H1 (cell line): ENCODE data around the gene SLC25A24. TPM values are rescaled to one million over a fixed set of nuclear protein-coding genes. Genes with fewer than 3 reads are reported as not detected.
"Not testable (repeated sequence)": the region's sequence is repeated elsewhere in the genome, so short reads cannot be mapped to it uniquely, and the experiment has no call there.

ENCODE experiments used
- CTCF ChIA-PET: fragments of 300-600 bp; sonication (Branson Sonifier 250); formaldehyde crosslinking; loops from one replicate; lab custom pipeline; 2021; ENCODE audit not compliant: partially characterized antibody; lab: Charles Lee
- POLR2A ChIA-PET: fragments of 300-600 bp; sonication (Branson Sonifier 250); formaldehyde crosslinking; loops from one replicate; lab custom pipeline; 2021; ENCODE audit warnings: inconsistent platforms; ENCODE audit not compliant: partially characterized antibody; lab: Charles Lee
- DNase-seq, 2 experiments: peaks; one replicate each; pipeline versions ENCODE4 v3.0.0 to v3.0.0-alpha.2; 2010 to 2022; ENCODE audit warnings: low spot score in 2 of 2, low read depth in 1 of 2, mixed read lengths in 1 of 2
- FAIRE-seq: peaks from 2 replicates; lab custom pipeline; 2011; peaks lifted over from hg19 to GRCh38; lab: Jason Lieb, UNC
- H2AFZ ChIP-seq: 2 replicates; pipeline ENCODE4 v1.8.1; 2012; ENCODE audit warnings: low read length, inconsistent platforms
- H2AK5ac ChIP-seq: 2 replicates; pipeline ENCODE4 v1.6.1; 2013; ENCODE audit warnings: low read depth, low read length
- H2BK120ac ChIP-seq: replicated peaks from 2 replicates; pipeline ENCODE3; 2013; ENCODE audit warnings: low read depth, low read length, inconsistent platforms
- H2BK12ac ChIP-seq: 2 replicates; pipeline ENCODE4 v1.6.1; 2013; ENCODE audit warnings: low read depth, low read length
- H2BK15ac ChIP-seq: 2 replicates; pipeline ENCODE4 v1.6.1; 2013; ENCODE audit warnings: low read length
- H2BK20ac ChIP-seq: 2 replicates; pipeline ENCODE4 v1.6.1; 2013; ENCODE audit warnings: low read length
- H2BK5ac ChIP-seq: 2 replicates; pipeline ENCODE4 v1.6.1; 2013; ENCODE audit warnings: low read depth, low read length
- H3K14ac ChIP-seq: 2 replicates; pipeline ENCODE4 v1.6.1; 2013; ENCODE audit warnings: inconsistent platforms; ENCODE audit not compliant: insufficient read length
- H3K18ac ChIP-seq: 2 replicates; pipeline ENCODE4 v1.6.1; 2013; ENCODE audit warnings: low read length; ENCODE audit errors: extremely low read depth
- H3K23ac ChIP-seq: 2 replicates; pipeline ENCODE4 v1.6.1; 2013; ENCODE audit warnings: inconsistent platforms; ENCODE audit not compliant: insufficient read length
- H3K23me2 ChIP-seq: 2 replicates; pipeline ENCODE4 v1.6.1; 2013; ENCODE audit warnings: low read depth, low read length
- H3K27ac ChIP-seq: 2 replicates; pipeline ENCODE4 v1.6.1; 2011; ENCODE audit warnings: low read depth, low read length, inconsistent platforms
- H3K27me3 ChIP-seq, 4 experiments: replicated peaks in 1 of 4; 1 replicate in 1 of 4; 2 replicates in 3 of 4; pipeline versions ENCODE4 v1.6.1 to v1.8.1; 2011 to 2013; ENCODE audit warnings: low read length in 3 of 4, mild to moderate bottlenecking in 3 of 4, inconsistent platforms in 2 of 4, mixed read lengths in 2 of 4, moderate library complexity in 1 of 4; ENCODE audit not compliant: control insufficient read depth in 3 of 4, insufficient read depth in 3 of 4; ENCODE audit errors: extremely low read depth in 1 of 4
- H3K36me3 ChIP-seq, 4 experiments: 2 replicates each; pipeline versions ENCODE4 v1.6.1 to v1.8.1; 2011 to 2013; ENCODE audit warnings: mild to moderate bottlenecking in 4 of 4, low read length in 3 of 4, moderate library complexity in 2 of 4, control low read depth in 1 of 4, inconsistent platforms in 1 of 4; ENCODE audit not compliant: insufficient read depth in 4 of 4, control insufficient read depth in 2 of 4
- H3K4ac ChIP-seq: replicated peaks from 2 replicates; pipeline ENCODE3; 2013; ENCODE audit warnings: low read length, low read depth, mixed read lengths, inconsistent platforms; ENCODE audit not compliant: insufficient read length
- H3K4me1 ChIP-seq, 4 experiments: replicated peaks in 1 of 4; 1 replicate in 1 of 4; 2 replicates in 3 of 4; pipeline versions ENCODE4 v1.6.1 to v1.8.1; 2011 to 2013; ENCODE audit warnings: low read length in 3 of 4, inconsistent platforms in 2 of 4, mixed read lengths in 1 of 4; ENCODE audit not compliant: insufficient read depth in 4 of 4, control insufficient read depth in 3 of 4
- H3K4me2 ChIP-seq, 2 experiments: 2 replicates each; pipeline versions ENCODE4 v1.6.1 to v1.8.1; 2011 to 2013; ENCODE audit warnings: low read depth in 2 of 2, low read length in 2 of 2, control low read depth in 1 of 2, inconsistent platforms in 1 of 2, mild to moderate bottlenecking in 1 of 2; ENCODE audit not compliant: insufficient read depth in 1 of 2
- H3K4me3 ChIP-seq, 4 experiments: fragments of 200-600, 300-600 bp in 1 of 4; sonication (generic), shearing (Covaris generic), sonication (Bioruptor Twin) in 1 of 4; 2 replicates each; pipeline versions ENCODE4 v1.5.1 to v1.8.1; 2011 to 2016; ENCODE audit warnings: low read length in 4 of 4, low read depth in 3 of 4, control low read depth in 2 of 4, inconsistent platforms in 2 of 4, mild to moderate bottlenecking in 2 of 4, mixed read lengths in 1 of 4, moderate library complexity in 1 of 4; ENCODE audit not compliant: insufficient read depth in 2 of 4; ENCODE audit errors: extremely low read depth in 1 of 4
- H3K56ac ChIP-seq: replicated peaks from 2 replicates; pipeline ENCODE3; 2013; ENCODE audit warnings: low read depth, mild to moderate bottlenecking, mixed read lengths, low read length, inconsistent platforms; ENCODE audit not compliant: insufficient read length
- H3K79me1 ChIP-seq: 2 replicates; pipeline ENCODE4 v1.6.1; 2013; ENCODE audit warnings: low read depth, low read length, control low read depth
- H3K79me2 ChIP-seq, 2 experiments: 2 replicates each; pipeline versions ENCODE4 v1.6.1 to v1.8.1; 2012 to 2013; ENCODE audit warnings: low read length in 2 of 2, mild to moderate bottlenecking in 2 of 2, inconsistent platforms in 1 of 2; ENCODE audit not compliant: insufficient read depth in 2 of 2, control insufficient read depth in 1 of 2
- H3K9ac ChIP-seq, 4 experiments: replicated peaks in 1 of 4; 1 replicate in 1 of 4; 2 replicates in 3 of 4; pipeline versions ENCODE4 v1.6.1 to v1.8.1; 2011 to 2013; ENCODE audit warnings: low read depth in 3 of 4, low read length in 3 of 4, control low read depth in 2 of 4, mild to moderate bottlenecking in 2 of 4, moderate library complexity in 2 of 4, inconsistent platforms in 1 of 4; ENCODE audit errors: extremely low read depth in 1 of 4
- H3K9me3 ChIP-seq, 2 experiments: 2 replicates each; pipeline versions ENCODE4 v1.6.1 to v1.8.1; 2012 to 2013; ENCODE audit warnings: mild to moderate bottlenecking in 2 of 2, moderate library complexity in 2 of 2, control low read depth in 1 of 2, inconsistent platforms in 1 of 2, low read depth in 1 of 2, low read length in 1 of 2, mixed read lengths in 1 of 2; ENCODE audit not compliant: insufficient read depth in 2 of 2
- H4K20me1 ChIP-seq, 2 experiments: replicated peaks in 1 of 2; 2 replicates each; pipeline versions ENCODE3 to v1.8.1; 2011 to 2013; ENCODE audit warnings: inconsistent platforms in 2 of 2, low read length in 2 of 2, mild to moderate bottlenecking in 1 of 2; ENCODE audit not compliant: insufficient read depth in 2 of 2, control insufficient read depth in 1 of 2
- H4K5ac ChIP-seq: 2 replicates; pipeline ENCODE4 v1.6.1; 2013; ENCODE audit warnings: low read length, low read depth, mixed read lengths, inconsistent platforms; ENCODE audit not compliant: insufficient read length
- H4K8ac ChIP-seq: 2 replicates; pipeline ENCODE4 v1.8.0; 2013; ENCODE audit warnings: mild to moderate bottlenecking, moderate library complexity, low read length, inconsistent platforms; ENCODE audit not compliant: insufficient read depth; ENCODE audit errors: extremely low read depth
- H4K91ac ChIP-seq: replicated peaks from 2 replicates; pipeline ENCODE3; 2013; ENCODE audit warnings: low read length, mixed read lengths, inconsistent platforms; ENCODE audit not compliant: insufficient read length
- WGBS, 2 experiments: shearing (Covaris generic) in 1 of 2; methylation state at CpG; one replicate each; pipeline versions ENCODE4 v1.1.6 to v1.1.7; 2013 to 2015; ENCODE audit warnings: low lambda C conversion rate in 2 of 2, mixed read lengths in 2 of 2, inconsistent platforms in 1 of 2, low coverage in 1 of 2, missing lambda C conversion rate in 1 of 2; ENCODE audit not compliant: insufficient replicate concordance in 2 of 2, insufficient coverage in 1 of 2, insufficient read length in 1 of 2; ENCODE audit errors: extremely low coverage in 1 of 2, missing lambda C conversion rate in 1 of 2; 5-methylcytosine and 5-hydroxymethylcytosine counted together
- polyA plus RNA-seq, 7 experiments: library from polyadenylated mRNA; depleted of rRNA in 3 of 7; stranded (reverse) in 5 of 7; unstranded in 2 of 7; fragments of >200 nt in 5 of 7; fragments of 200-250 nt in 2 of 7; gene quantifications; 1 replicate in 5 of 7; 2 replicates in 1 of 7; 4 replicates in 1 of 7; pipeline versions ENCODE4 v1.2.1 to v1.2.3, GENCODE V29; 2011 to 2013; ENCODE audit warnings: missing spikeins in 2 of 7, mixed read lengths in 2 of 7
- total RNA-seq: library from RNA; stranded (reverse); fragmentation: NEBNext Ultra II Directional; extraction: Animal tissue kit (Norgen Biotek cat#: 25700); gene quantifications from 2 replicates; pipeline ENCODE4 v1.2.1, GENCODE V29; 2021

SLC25A24 gene
- total and polyA plus RNA-seq, 2 of the 8 experiments (the other 6 are each of a cell fraction or from before 2014, with no cell fraction given): 13.6 to 40.6 TPM

DNA sequence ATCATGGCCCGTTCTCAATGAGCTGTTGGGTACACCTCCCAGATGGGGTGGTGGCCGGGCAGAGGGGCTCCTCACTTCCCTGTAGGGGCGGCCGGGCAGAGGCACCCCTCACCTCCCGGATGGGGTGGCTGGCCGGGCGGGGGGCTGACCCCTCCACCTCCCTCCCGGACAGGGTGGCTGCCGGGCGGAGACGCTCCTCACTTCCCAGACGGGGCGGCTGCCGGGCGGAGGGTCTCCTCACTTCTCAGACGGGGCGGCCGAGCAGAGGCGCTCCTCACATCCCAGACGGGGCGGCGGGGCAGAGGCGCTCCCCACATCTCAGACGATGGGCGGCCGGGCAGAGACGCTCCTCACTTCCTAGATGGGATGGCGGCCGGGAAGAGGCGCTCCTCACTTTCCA, 40.2 kb downstream of the SLC25A24 start:
- H3K56ac ChIP-seq, H3K9me3 ChIP-seq, H4K5ac ChIP-seq, POLR2A ChIA-PET, H3K4me3 ChIP-seq, H3K9ac ChIP-seq, H3K27ac ChIP-seq, H3K23ac ChIP-seq, H4K91ac ChIP-seq, H2AK5ac ChIP-seq, H4K8ac ChIP-seq, H2BK12ac ChIP-seq, H3K79me2 ChIP-seq, H3K4me2 ChIP-seq, DNase-seq, H3K14ac ChIP-seq, H2AFZ ChIP-seq, H3K23me2 ChIP-seq, H3K18ac ChIP-seq, H4K20me1 ChIP-seq, H3K79me1 ChIP-seq, H3K27me3 ChIP-seq, FAIRE-seq, H2BK15ac ChIP-seq, H3K36me3 ChIP-seq, H3K4ac ChIP-seq, H2BK120ac ChIP-seq, H2BK20ac ChIP-seq, H3K4me1 ChIP-seq, H2BK5ac ChIP-seq, CTCF ChIA-PET: not testable (repeated sequence)
- no CpG with 5 or more reads among the region's 30 CpGs for WGBS, 2 experiments
